IMR-90 (cell line): ENCODE measurements around the gene CAND2. TPM values are rescaled to one million over a fixed set of nuclear protein-coding genes. Genes with fewer than 3 reads are reported as not detected.
A peak's percentile ranks its signal among the peaks of the same experiment; 100 is the strongest.

Source experiments
- ATAC-seq: fragments of 200-7000 bp; cut with Tn5 transposase; 2 replicates; pipeline ENCODE4 v1.9.1; 2020; ENCODE audit warnings: low read depth, mild to moderate bottlenecking, moderate library complexity
- BruUV-seq: library from RNA; stranded (reverse); fragments of 400-500 nt; replicated peaks from 2 replicates; lab custom pipeline; 2021; lab: Mats Ljungman, UMichigan
- CTCF ChIA-PET: fragments of 300-600 bp; formaldehyde crosslinking; extraction: SDS; loops from one replicate; lab custom pipeline; 2021; ENCODE audit warnings: antibody characterized with exemption; lab: Yijun Ruan, JAX
- POLR2A ChIA-PET: fragments of 300-600 bp; sonication (Branson Sonifier 250); formaldehyde crosslinking; loops from one replicate; lab custom pipeline; 2022; ENCODE audit warnings: antibody characterized with exemption; ENCODE audit not compliant: unreplicated experiment; lab: Charles Lee
- DNase-seq: peaks from one replicate; pipeline ENCODE4 v3.0.0; 2013
- H2AFZ ChIP-seq: replicated peaks from 2 replicates; pipeline ENCODE3; 2013; ENCODE audit warnings: low read length, mild to moderate bottlenecking; ENCODE audit not compliant: poor library complexity
- H2AK5ac ChIP-seq: 2 replicates; pipeline ENCODE4 v1.6.1; 2013; ENCODE audit warnings: low read depth, low read length, inconsistent platforms
- H2AK9ac ChIP-seq: replicated peaks from 2 replicates; pipeline ENCODE3; 2013; ENCODE audit warnings: mild to moderate bottlenecking, low read depth, low read length, moderate library complexity; ENCODE audit not compliant: poor library complexity
- H2BK120ac ChIP-seq: 2 replicates; pipeline ENCODE4 v1.6.1; 2013; ENCODE audit warnings: low read depth, low read length, inconsistent platforms
- H2BK15ac ChIP-seq: 3 replicates; pipeline ENCODE4 v1.6.1; 2013; ENCODE audit warnings: low read depth, low read length, inconsistent platforms
- H2BK20ac ChIP-seq: 2 replicates; pipeline ENCODE4 v1.6.1; 2013; ENCODE audit warnings: low read depth, mild to moderate bottlenecking, inconsistent platforms, low read length, moderate library complexity
- H2BK5ac ChIP-seq: 2 replicates; pipeline ENCODE4 v1.6.1; 2013; ENCODE audit warnings: mild to moderate bottlenecking, low read depth, low read length, inconsistent platforms; ENCODE audit not compliant: poor library complexity, severe bottlenecking
- H3K14ac ChIP-seq: replicated peaks from 2 replicates; pipeline ENCODE4 v1.6.1; 2013; ENCODE audit warnings: low read depth, low read length, inconsistent platforms
- H3K18ac ChIP-seq: 2 replicates; pipeline ENCODE4 v1.6.1; 2013; ENCODE audit warnings: low read depth, low read length, control low read depth
- H3K23ac ChIP-seq: 2 replicates; pipeline ENCODE4 v1.6.1; 2013; ENCODE audit warnings: low read depth, low read length, inconsistent platforms
- H3K27ac ChIP-seq: 2 replicates; pipeline ENCODE4 v1.5.1; 2013; ENCODE audit warnings: mild to moderate bottlenecking, control low read depth, low read length; ENCODE audit not compliant: insufficient read depth
- H3K27me3 ChIP-seq: 2 replicates; pipeline ENCODE4 v1.6.1; 2013; ENCODE audit warnings: low read length; ENCODE audit not compliant: control insufficient read depth, insufficient read depth
- H3K36me3 ChIP-seq: 2 replicates; pipeline ENCODE4 v1.6.1; 2013; ENCODE audit warnings: low read length, mixed read lengths; ENCODE audit not compliant: control insufficient read depth, insufficient read depth
- H3K4ac ChIP-seq: 2 replicates; pipeline ENCODE4 v1.6.1; 2013; ENCODE audit warnings: low read depth, low read length, inconsistent platforms
- H3K4me1 ChIP-seq: 2 replicates; pipeline ENCODE4 v1.6.1; 2013; ENCODE audit warnings: low read length, mixed read lengths; ENCODE audit not compliant: control insufficient read depth, insufficient read depth
- H3K4me2 ChIP-seq: 2 replicates; pipeline ENCODE4 v1.6.1; 2013; ENCODE audit warnings: low read depth, mild to moderate bottlenecking, control low read depth, low read length, moderate library complexity
- H3K4me3 ChIP-seq: 2 replicates; pipeline ENCODE4 v1.5.1; 2013; ENCODE audit warnings: low read depth, mild to moderate bottlenecking, control low read depth, low read length, moderate library complexity; ENCODE audit not compliant: insufficient read depth
- H3K56ac ChIP-seq: 2 replicates; pipeline ENCODE4 v1.6.1; 2013; ENCODE audit warnings: low read length, inconsistent platforms; ENCODE audit not compliant: insufficient read depth; ENCODE audit errors: extremely low read depth
- H3K79me1 ChIP-seq, 2 experiments: 2 replicates each; pipeline ENCODE4 v1.6.1; 2013; ENCODE audit warnings: low read length in 2 of 2, inconsistent platforms in 1 of 2, low read depth in 1 of 2
- H3K9ac ChIP-seq: 2 replicates; pipeline ENCODE4 v1.6.1; 2013; ENCODE audit warnings: low read depth, low read length, control low read depth
- H3K9me1 ChIP-seq: 2 replicates; pipeline ENCODE4 v1.6.1; 2013; ENCODE audit warnings: low read length, inconsistent platforms; ENCODE audit not compliant: insufficient read depth
- H3K9me3 ChIP-seq: 2 replicates; pipeline ENCODE4 v1.6.1; 2013; ENCODE audit warnings: low read length; ENCODE audit not compliant: control insufficient read depth, insufficient read depth
- H4K20me1 ChIP-seq: 2 replicates; pipeline ENCODE4 v1.6.1; 2013; ENCODE audit warnings: low read length, inconsistent platforms; ENCODE audit not compliant: insufficient read depth
- H4K5ac ChIP-seq: 2 replicates; pipeline ENCODE4 v1.6.1; 2013; ENCODE audit warnings: mild to moderate bottlenecking, low read depth, low read length, control low read depth
- H4K8ac ChIP-seq, 2 experiments: 2 replicates each; pipeline ENCODE4 v1.6.1; 2013; ENCODE audit warnings: low read depth in 2 of 2, low read length in 2 of 2, control low read depth in 1 of 2, inconsistent platforms in 1 of 2
- H4K91ac ChIP-seq: 2 replicates; pipeline ENCODE4 v1.6.1; 2013; ENCODE audit warnings: low read depth, low read length, inconsistent platforms; ENCODE audit not compliant: insufficient read depth
- RFX5 ChIP-seq: IDR thresholded peaks from 2 replicates; pipeline ENCODE4 v1.8.0; 2012; ENCODE audit warnings: low read depth, mild to moderate bottlenecking, low read length, moderate library complexity
- WGBS, 2 experiments: methylation state at CpG; one replicate each; pipeline versions ENCODE4 v1.1.5 to v1.1.7; 2013; ENCODE audit warnings: missing lambda C conversion rate in 2 of 2; ENCODE audit not compliant: insufficient read length in 1 of 2; ENCODE audit errors: extremely low coverage in 2 of 2; 5-methylcytosine and 5-hydroxymethylcytosine counted together
- dilution Hi-C: fragments of 300-500 bp; cut with HindIII; formaldehyde crosslinking; loops from one replicate; pipeline ENCODE4 v1.14.3; 2018; ENCODE audit warnings: low sequenced_read_pairs; ENCODE audit not compliant: unreplicated experiment
- in situ Hi-C: fragments of 300-500 bp; cut with MboI; formaldehyde crosslinking; loops from 3 replicates; pipeline ENCODE4 v1.14.3; 2019; ENCODE audit warnings: low sequenced_read_pairs, inconsistent platforms, mixed read lengths
- intact Hi-C: fragments of 100-400 bp; cut with micrococcal nuclease; formaldehyde crosslinking; loops from 2 replicates; pipeline ENCODE4 v1.10.0; 2022
- polyA plus RNA-seq, 3 experiments: library from polyadenylated mRNA; depleted of rRNA; stranded (reverse); fragments of >200 nt; gene quantifications; 2 replicates each; pipeline ENCODE4 v1.2.3, GENCODE V29; 2012; ENCODE audit warnings: low replicate concordance in 1 of 3
- total RNA-seq: library from RNA; depleted of rRNA; stranded (reverse); fragments of >200 nt; gene quantifications from 2 replicates; pipeline ENCODE4 v1.2.3, GENCODE V29; 2012

The CAND2 gene
- total and polyA plus RNA-seq, 2 of the 4 experiments (the other 2 are of a cell fraction), result 2.9 to 4.9 TPM

- POLR2A ChIA-PET, result no interaction called here
- WGBS, 2 experiments, result no CpG with 5 or more reads among the region's 1 CpG
Observed at GRCh38 chr3:12754313-12754712, 42.2 kb upstream of the CAND2 start.

More at GRCh38 chr3:12754313-12754712, 42.2 kb upstream of the CAND2 start:
- CTCF ChIA-PET, result interaction anchor here (0.6 kb wide), 1 partner anchor 177 kb away, joined by 3 read pairs; no protein-coding TSS in a partner anchor
- H3K14ac ChIP-seq, result no peak overlapping the region
- in situ Hi-C loops, result no loop called here
- no peak overlapping the region for H2AK5ac ChIP-seq
- H3K9me3 ChIP-seq, result no peaks in the 10 kb centered on the region
- H4K8ac ChIP-seq, result no peak overlapping the region
- no peak overlapping the region for H3K4ac ChIP-seq
- H2BK20ac ChIP-seq, result no peak overlapping the region
- H2BK120ac ChIP-seq, result no peak overlapping the region
- dilution Hi-C loops, result no loop called here
- H4K5ac ChIP-seq, result no peak overlapping the region
- DNase-seq, result no peak
- H3K18ac ChIP-seq, result no peak overlapping the region
- BruUV-seq, result no TSS peak
- no peak overlapping the region for H4K91ac ChIP-seq
- H2AK9ac ChIP-seq, result peak overlapping the region; percentile 58
- no peak overlapping the region for H3K23ac ChIP-seq
- H2AFZ ChIP-seq, result no peak overlapping the region
- no peak overlapping the region for H3K27ac ChIP-seq
- H2BK5ac ChIP-seq, result no peak overlapping the region
- no peaks in the 10 kb centered on the region for H3K36me3 ChIP-seq
- H3K56ac ChIP-seq, result no peak overlapping the region
- H2BK15ac ChIP-seq, result no peak overlapping the region
- H3K4me1 ChIP-seq, result peaks cover 22% of the 10 kb centered on the region
- H3K4me3 ChIP-seq, result no peak overlapping the region
- H3K9me1 ChIP-seq, result peaks cover 15% of the 10 kb centered on the region
- H3K27me3 ChIP-seq, result no peaks in the 10 kb centered on the region
- no peaks in the 10 kb centered on the region for H4K20me1 ChIP-seq
- no peak for ATAC-seq
- H3K4me2 ChIP-seq, result no peak overlapping the region
- H3K79me1 ChIP-seq, result no peaks in the 10 kb centered on the region
- intact Hi-C loops, result no loop called here
- no peak overlapping the region for H3K9ac ChIP-seq
- no peak for TF ChIP-seq RFX5
